ENCODE data around the gene KCNJ14. TPM values are rescaled to one million over a fixed set of nuclear protein-coding genes. Genes with fewer than 3 reads are reported as not detected.
A peak's percentile ranks its signal among the peaks of the same experiment; 100 is the strongest.

The KCNJ14 gene
- 1 to 10 TPM; 2.1 to 4.6 TPM for total RNA-seq

- Mint-ChIP-seq H3K36me3 (peaks cover 7% of the 10 kb centered on the region), H3K27ac (peak within 1 kb of the TSS in 1 of 2 donors; percentile 15), H3K4me1 (ENCODE audit: low read depth in 2 of 2) (peaks cover 7% of the 10 kb centered on the region in 2 donors), H3K4me3 (no peak within 1 kb of the TSS), H3K9me3 (no peaks in the 10 kb centered on the region), H3K27me3 (no peaks in the 10 kb centered on the region)
- ATAC-seq (no peak), DNase-seq (ENCODE audit: low spot score) (no peak)
Observed at GRCh38 chr19:48455171-48455907, at the start of gene KCNJ14. Gene KCNJ14 (plus strand): TSS chr19:48455574. CDS start chr19:48461725, 6,151 bp downstream.

DNA sequence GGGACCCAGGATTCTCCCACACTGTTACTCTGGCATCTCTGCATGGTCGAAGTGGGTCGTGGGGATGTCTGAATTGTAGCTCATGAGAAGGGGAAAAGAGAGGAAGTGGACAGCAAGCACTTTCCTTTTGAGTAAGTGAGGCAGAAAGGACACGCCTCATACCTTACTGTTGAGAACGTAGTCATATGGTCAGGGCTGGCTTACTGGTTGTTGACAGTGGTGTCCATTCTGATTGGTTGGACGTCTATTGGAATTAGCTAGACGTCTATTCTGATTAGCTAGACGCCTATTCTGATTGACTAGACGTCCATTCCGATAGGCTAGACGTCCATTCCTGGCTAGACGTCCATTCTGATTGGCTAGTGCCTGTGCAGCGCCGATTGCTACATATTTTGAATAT is 49.5 kb upstream of the KCNJ14 start:
- peaks cover 16 to 17% of the 10 kb centered on the region in 2 donors for H3K27me3 Mint-ChIP-seq
- DNase-seq (ENCODE audit: low spot score) (no peak), ATAC-seq (peak in 1 of 2 donors; percentile 61)
- no peaks in the 10 kb centered on the region for H3K9me3 Mint-ChIP-seq
- H3K4me1 Mint-ChIP-seq (ENCODE audit: low read depth in 2 of 2), result peaks cover 20 to 35% of the 10 kb centered on the region in 2 donors
- no peak overlapping the region for H3K27ac Mint-ChIP-seq
- H3K4me3 Mint-ChIP-seq, result no peak overlapping the region
- H3K36me3 Mint-ChIP-seq, result no peaks in the 10 kb centered on the region

DNA sequence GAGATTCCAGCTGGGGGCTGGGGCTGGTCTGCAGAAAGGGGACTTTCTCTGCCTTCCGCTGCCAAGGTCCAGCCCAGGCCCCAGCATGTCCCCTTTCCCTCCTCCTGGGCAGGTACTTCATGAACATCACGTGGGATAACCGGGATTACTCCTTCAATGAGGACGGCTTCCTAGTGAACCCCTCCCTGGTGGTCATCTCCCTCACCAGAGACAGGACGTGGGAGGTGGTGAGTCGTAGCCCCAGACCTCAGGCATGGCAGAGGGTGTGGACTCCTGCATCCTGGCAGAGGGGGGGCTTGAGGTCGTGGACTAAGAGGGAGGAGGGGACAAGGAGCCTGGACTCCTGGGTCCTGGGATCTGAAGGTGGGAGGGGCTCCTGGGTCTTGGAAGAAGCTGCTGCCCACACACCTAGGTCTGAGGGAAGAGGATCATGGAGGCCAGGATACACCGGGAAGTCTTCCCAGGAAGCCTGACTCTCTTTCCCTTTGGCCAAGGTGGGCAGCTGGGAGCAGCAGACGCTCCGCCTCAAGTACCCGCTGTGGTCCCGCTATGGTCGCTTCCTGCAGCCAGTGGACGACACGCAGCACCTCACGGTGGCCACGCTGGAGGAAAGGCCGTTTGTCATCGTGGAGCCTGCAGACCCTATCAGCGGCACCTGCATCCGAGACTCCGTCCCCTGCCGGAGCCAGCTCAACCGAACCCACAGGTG is 41.3 kb upstream of the KCNJ14 start:
- no peak for DNase-seq (ENCODE audit: low spot score)
- no peaks in the 10 kb centered on the region for H3K36me3 Mint-ChIP-seq
- H3K4me3 Mint-ChIP-seq, result no peak overlapping the region
- no peaks in the 10 kb centered on the region for H3K9me3 Mint-ChIP-seq
- H3K27ac Mint-ChIP-seq, result no peak overlapping the region
- ATAC-seq, result no peak
- peaks cover 0 to 2% of the 10 kb centered on the region in 2 donors for H3K27me3 Mint-ChIP-seq
- H3K4me1 Mint-ChIP-seq (ENCODE audit: low read depth in 2 of 2), result peaks cover 11 to 24% of the 10 kb centered on the region in 2 donors

DNA sequence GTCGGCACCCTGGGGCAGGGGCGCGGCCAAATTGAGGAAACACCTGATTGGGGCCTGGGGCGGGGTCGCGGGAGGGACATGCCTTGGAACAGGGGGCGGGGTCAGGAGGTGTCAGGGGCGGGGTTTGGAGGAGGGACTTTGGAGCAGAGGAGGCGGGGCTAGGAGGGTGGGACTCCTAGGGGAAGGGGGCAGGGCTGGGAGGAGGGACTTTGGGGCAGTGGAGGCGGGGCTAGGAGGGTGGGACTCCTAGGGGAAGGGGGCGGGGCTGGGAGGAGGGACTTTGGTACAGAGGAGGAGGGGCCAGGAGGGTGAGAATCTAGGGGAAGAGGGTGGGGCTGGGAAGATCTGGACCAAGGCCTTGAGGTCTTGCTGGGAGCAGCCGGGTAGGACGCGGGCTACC is 40.0 kb upstream of the KCNJ14 start:
- peak; percentile 76 to 87 for ATAC-seq
- DNase-seq (ENCODE audit: low spot score), result peak; percentile 75
- peak overlapping the region; percentile 72 for H3K4me3 Mint-ChIP-seq
- H3K27me3 Mint-ChIP-seq, result peaks cover 0 to 2% of the 10 kb centered on the region in 2 donors
- peaks cover 15 to 27% of the 10 kb centered on the region in 2 donors for H3K4me1 Mint-ChIP-seq (ENCODE audit: low read depth in 2 of 2)
- H3K9me3 Mint-ChIP-seq, result no peaks in the 10 kb centered on the region
- no peaks in the 10 kb centered on the region for H3K36me3 Mint-ChIP-seq
- no peak overlapping the region for H3K27ac Mint-ChIP-seq

GRCh38 chr19:48415806-48416221 is 39.6 kb upstream of the KCNJ14 start:
- Mint-ChIP-seq H3K4me3 (peak overlapping the region; percentile 72), H3K27ac (no peak overlapping the region), H3K36me3 (no peaks in the 10 kb centered on the region), H3K4me1 (ENCODE audit: low read depth in 2 of 2) (peaks cover 15 to 27% of the 10 kb centered on the region in 2 donors), H3K27me3 (peaks cover 0 to 2% of the 10 kb centered on the region in 2 donors), H3K9me3 (no peaks in the 10 kb centered on the region)
- no peak for DNase-seq (ENCODE audit: low spot score)
- no peak for ATAC-seq

GRCh38 chr19:48417421-48417820 is 38.0 kb upstream of the KCNJ14 start:
- H3K36me3 Mint-ChIP-seq, result no peaks in the 10 kb centered on the region
- H3K27me3 Mint-ChIP-seq, result peaks cover 0 to 2% of the 10 kb centered on the region in 2 donors
- H3K4me3 Mint-ChIP-seq, result no peak overlapping the region
- no peaks in the 10 kb centered on the region for H3K9me3 Mint-ChIP-seq
- peaks cover 15 to 27% of the 10 kb centered on the region in 2 donors for H3K4me1 Mint-ChIP-seq (ENCODE audit: low read depth in 2 of 2)
- DNase-seq (ENCODE audit: low spot score), result no peak
- no peak for ATAC-seq
- H3K27ac Mint-ChIP-seq, result no peak overlapping the region

- no peaks in the 10 kb centered on the region for H3K9me3 Mint-ChIP-seq
- peak overlapping the region; percentile 73 to 77 for H3K27ac Mint-ChIP-seq
- peak in 1 of 2 donors; percentile 41 for ATAC-seq
- peaks cover 15 to 27% of the 10 kb centered on the region in 2 donors for H3K4me1 Mint-ChIP-seq (ENCODE audit: low read depth in 2 of 2)
- H3K4me3 Mint-ChIP-seq, result peak overlapping the region; percentile 82
- H3K27me3 Mint-ChIP-seq, result peaks cover 0 to 7% of the 10 kb centered on the region in 2 donors
- no peak for DNase-seq (ENCODE audit: low spot score)
- no peaks in the 10 kb centered on the region for H3K36me3 Mint-ChIP-seq
Observed at GRCh38 chr19:48418317-48419064, 36.9 kb upstream of the KCNJ14 start.

DNA sequence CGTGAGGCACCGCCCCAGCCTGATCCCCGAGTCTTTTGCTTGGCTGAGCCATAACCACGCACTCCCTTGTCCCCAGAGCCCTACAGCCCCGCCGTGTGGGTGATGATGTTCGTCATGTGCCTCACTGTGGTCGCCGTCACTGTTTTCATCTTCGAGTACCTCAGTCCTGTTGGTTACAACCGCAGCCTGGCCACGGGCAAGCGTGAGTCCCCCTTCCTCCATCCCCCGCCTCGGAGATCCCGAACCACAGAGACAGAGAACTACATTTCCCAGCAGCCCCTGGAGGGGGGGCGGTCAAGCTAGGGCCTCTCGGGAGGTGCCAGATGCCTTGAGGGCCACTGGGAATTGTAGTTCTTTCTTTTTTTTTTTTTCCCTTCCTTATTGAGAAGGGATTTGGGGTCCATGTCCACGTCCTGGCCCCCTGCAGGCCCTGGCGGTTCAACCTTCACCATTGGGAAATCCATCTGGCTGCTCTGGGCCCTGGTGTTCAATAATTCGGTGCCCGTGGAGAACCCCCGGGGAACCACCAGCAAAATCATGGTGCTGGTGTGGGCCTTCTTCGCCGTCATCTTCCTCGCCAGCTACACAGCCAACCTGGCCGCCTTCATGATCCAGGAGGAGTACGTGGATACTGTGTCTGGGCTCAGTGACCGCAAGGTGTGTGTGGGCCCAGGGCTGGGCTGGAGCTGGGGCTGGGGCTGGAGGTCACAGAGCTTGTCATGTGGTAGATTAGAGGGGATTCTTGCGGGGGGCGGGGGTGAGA is 36.0 kb upstream of the KCNJ14 start:
- H3K36me3 Mint-ChIP-seq, result no peaks in the 10 kb centered on the region
- H3K27ac Mint-ChIP-seq, result peak overlapping the region; percentile 73 to 77
- peak; percentile 88 for DNase-seq (ENCODE audit: low spot score)
- ATAC-seq, result peak; percentile 89 to 94
- no peaks in the 10 kb centered on the region for H3K9me3 Mint-ChIP-seq
- H3K4me3 Mint-ChIP-seq, result peak overlapping the region; percentile 82
- H3K27me3 Mint-ChIP-seq, result peaks cover 0 to 8% of the 10 kb centered on the region in 2 donors
- peaks cover 15 to 27% of the 10 kb centered on the region in 2 donors for H3K4me1 Mint-ChIP-seq (ENCODE audit: low read depth in 2 of 2)

GRCh38 chr19:48421548-48421947 is 33.8 kb upstream of the KCNJ14 start:
- Mint-ChIP-seq H3K27ac (no peak overlapping the region), H3K4me3 (no peak overlapping the region), H3K27me3 (peaks cover 0 to 11% of the 10 kb centered on the region in 2 donors), H3K9me3 (no peaks in the 10 kb centered on the region), H3K36me3 (no peaks in the 10 kb centered on the region), H3K4me1 (ENCODE audit: low read depth in 2 of 2) (peaks cover 21% of the 10 kb centered on the region in 2 donors)
- DNase-seq (ENCODE audit: low spot score) (no peak), ATAC-seq (no peak)

- Mint-ChIP-seq H3K9me3 (no peaks in the 10 kb centered on the region), H3K27ac (no peak overlapping the region), H3K36me3 (no peaks in the 10 kb centered on the region), H3K4me1 (ENCODE audit: low read depth in 2 of 2) (peaks cover 6% of the 10 kb centered on the region in 2 donors), H3K4me3 (peak overlapping the region; percentile 41), H3K27me3 (peaks cover 0 to 9% of the 10 kb centered on the region in 2 donors)
- ATAC-seq (peak in 1 of 2 donors; percentile 32), DNase-seq (ENCODE audit: low spot score) (no peak)
Observed at GRCh38 chr19:48424694-48425219, 30.6 kb upstream of the KCNJ14 start.

GRCh38 chr19:48428670-48429069 is 26.7 kb upstream of the KCNJ14 start:
- Mint-ChIP-seq H3K27ac (no peak overlapping the region), H3K36me3 (no peaks in the 10 kb centered on the region), H3K4me3 (no peak overlapping the region), H3K27me3 (peaks cover 0 to 7% of the 10 kb centered on the region in 2 donors), H3K4me1 (ENCODE audit: low read depth in 2 of 2) (peaks cover 6% of the 10 kb centered on the region in 2 donors), H3K9me3 (no peaks in the 10 kb centered on the region)
- ATAC-seq (no peak), DNase-seq (ENCODE audit: low spot score) (no peak)

GRCh38 chr19:48433337-48433736 is 22.0 kb upstream of the KCNJ14 start:
- no peak overlapping the region for H3K27ac Mint-ChIP-seq
- H3K9me3 Mint-ChIP-seq, result no peaks in the 10 kb centered on the region
- no peak overlapping the region for H3K4me3 Mint-ChIP-seq
- ATAC-seq (no peak), DNase-seq (ENCODE audit: low spot score) (no peak)
- H3K4me1 Mint-ChIP-seq (ENCODE audit: low read depth in 2 of 2), result no peaks in the 10 kb centered on the region
- peaks cover 0 to 14% of the 10 kb centered on the region in 2 donors for H3K27me3 Mint-ChIP-seq
- no peaks in the 10 kb centered on the region for H3K36me3 Mint-ChIP-seq

GRCh38 chr19:48436586-48436985 is 18.8 kb upstream of the KCNJ14 start:
- H3K4me1 Mint-ChIP-seq (ENCODE audit: low read depth in 2 of 2), result no peaks in the 10 kb centered on the region
- DNase-seq (ENCODE audit: low spot score), result no peak
- H3K27ac Mint-ChIP-seq, result no peak overlapping the region
- ATAC-seq, result no peak
- H3K36me3 Mint-ChIP-seq, result no peaks in the 10 kb centered on the region
- H3K4me3 Mint-ChIP-seq, result no peak overlapping the region
- H3K27me3 Mint-ChIP-seq, result peaks cover 2 to 14% of the 10 kb centered on the region in 2 donors
- H3K9me3 Mint-ChIP-seq, result no peaks in the 10 kb centered on the region
